Measurements from ENCODE around the gene TREM2. TPM values are rescaled to one million over a fixed set of nuclear protein-coding genes. Genes with fewer than 3 reads are reported as not detected.
A peak's percentile ranks its signal among the peaks of the same experiment; 100 is the strongest.

The TREM2 gene
- total and polyA plus RNA-seq, 2 of the 8 experiments (the other 6 are each of a cell fraction or from before 2014, with no cell fraction given), result 0.20 TPM; not detected in 1

DNA sequence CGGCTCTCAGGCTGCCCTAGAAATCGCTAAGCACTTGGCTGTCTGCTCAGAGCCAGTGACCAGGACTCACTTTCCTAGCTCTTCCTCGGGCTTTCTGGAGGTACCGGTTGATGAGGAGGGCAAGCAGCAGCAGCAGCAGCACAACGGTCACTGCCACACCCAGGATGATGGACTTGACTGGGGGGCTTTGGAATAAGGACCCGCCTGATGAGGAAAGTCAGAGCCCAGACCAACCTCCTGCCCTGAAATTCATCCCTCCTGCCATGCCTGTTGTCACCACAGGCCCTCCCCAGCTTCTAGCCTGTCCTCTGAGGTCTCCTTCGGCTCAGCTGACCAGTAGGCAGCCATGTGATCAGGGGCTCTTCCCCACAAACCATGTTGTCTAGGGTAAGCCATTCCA is 21.8 kb upstream of the TREM2 start:
- ChIA-PET CTCF (ENCODE audit: partially characterized antibody) (interaction anchor here (0.7 to 1.9 kb wide), 4 partner anchors 8 to 44 kb away, joined by 3 to 6 read pairs (median 4); partner anchors contain the start of gene TREML4), POLR2A (ENCODE audit: partially characterized antibody) (no interaction called here)
- FAIRE-seq (no peak), DNase-seq (ENCODE audit: low read depth in 1 of 2, low spot score in 2 of 2) (peak in 1 of 2 experiments; percentile 17)
- H3K23me2 ChIP-seq (ENCODE audit: low read depth, low read length), result no peaks in the 10 kb centered on the region; the same call in 1 of the 2 replicates
- no peak overlapping the region for H4K5ac ChIP-seq (ENCODE audit: insufficient read length, low read depth, low read length)
- H3K56ac ChIP-seq (replicated peaks; ENCODE audit: insufficient read length, low read depth, low read length), result no peak overlapping the region
- H2BK5ac ChIP-seq (ENCODE audit: low read depth, low read length), result no peak overlapping the region
- no peak overlapping the region for H3K23ac ChIP-seq (ENCODE audit: insufficient read length)
- no peak overlapping the region for H2AK5ac ChIP-seq (ENCODE audit: low read depth, low read length)
- no peak overlapping the region for H3K18ac ChIP-seq (ENCODE audit: extremely low read depth, low read length)
- no peak overlapping the region for H2BK120ac ChIP-seq (replicated peaks; ENCODE audit: low read depth, low read length)
- no peaks in the 10 kb centered on the region for H4K20me1 ChIP-seq (replicated peaks in 1 of 2; ENCODE audit: control insufficient read depth in 1 of 2, insufficient read depth in 2 of 2, low read length in 2 of 2)
- H4K91ac ChIP-seq (replicated peaks; ENCODE audit: insufficient read length, low read length), result no peak overlapping the region
- no peak overlapping the region for H3K14ac ChIP-seq (ENCODE audit: insufficient read length)
- H3K4me1 ChIP-seq (replicated peaks in 1 of 4; ENCODE audit: control insufficient read depth in 3 of 4, insufficient read depth in 4 of 4, low read length in 3 of 4), result peaks cover 0 to 4% (median 0%) of the 10 kb centered on the region in 4 experiments; a peak in 1 of 7 replicates
- H2BK15ac ChIP-seq (ENCODE audit: low read length), result no peak overlapping the region; the same call in 1 of the 2 replicates
- H3K79me2 ChIP-seq (ENCODE audit: control insufficient read depth in 1 of 2, insufficient read depth in 2 of 2, low read length in 2 of 2), result no peaks in the 10 kb centered on the region
- no peak overlapping the region for H2AFZ ChIP-seq (ENCODE audit: low read length)
- H3K9ac ChIP-seq (replicated peaks in 1 of 4; ENCODE audit: extremely low read depth in 1 of 4, low read depth in 3 of 4, low read length in 3 of 4), result no peak overlapping the region
- 92% methylated on average over 7 of the region's 7 CpGs; no CpG with 5 or more reads in 1 of the 2 experiments for WGBS, 2 experiments (ENCODE audit: extremely low coverage in 1 of 2, insufficient coverage in 1 of 2, insufficient read length in 1 of 2, insufficient replicate concordance in 2 of 2, low coverage in 1 of 2, low lambda C conversion rate in 2 of 2, missing lambda C conversion rate in 1 of 2)
- no peak overlapping the region for H3K4ac ChIP-seq (replicated peaks; ENCODE audit: insufficient read length, low read depth, low read length)
- H3K4me2 ChIP-seq (ENCODE audit: insufficient read depth in 1 of 2, low read depth in 2 of 2, low read length in 2 of 2), result no peak overlapping the region
- no peaks in the 10 kb centered on the region for H3K79me1 ChIP-seq (ENCODE audit: low read depth, low read length)
- no peak overlapping the region for H2BK20ac ChIP-seq (ENCODE audit: low read length)
- H4K8ac ChIP-seq (ENCODE audit: extremely low read depth, insufficient read depth, low read length), result no peak overlapping the region; the same call in 1 of the 2 replicates
- H3K27ac ChIP-seq (ENCODE audit: low read depth, low read length), result no peak overlapping the region
- no peaks in the 10 kb centered on the region for H3K36me3 ChIP-seq (ENCODE audit: control insufficient read depth in 2 of 4, insufficient read depth in 4 of 4, low read length in 3 of 4)
- H3K27me3 ChIP-seq (replicated peaks in 1 of 4; ENCODE audit: control insufficient read depth in 3 of 4, extremely low read depth in 1 of 4, insufficient read depth in 3 of 4, low read length in 3 of 4), result no peaks in the 10 kb centered on the region
- H3K9me3 ChIP-seq (ENCODE audit: insufficient read depth in 2 of 2, low read depth in 1 of 2, low read length in 1 of 2), result peaks cover 1 to 7% of the 10 kb centered on the region in 2 experiments; a peak in 3 of 4 replicates
- no peak overlapping the region for H2BK12ac ChIP-seq (ENCODE audit: low read depth, low read length)
- no peak overlapping the region for H3K4me3 ChIP-seq (ENCODE audit: extremely low read depth in 1 of 4, insufficient read depth in 2 of 4, low read depth in 3 of 4, low read length in 4 of 4)
- no peak for TF ChIP-seq GABPA (IDR thresholded peaks at IDR 0.05; ENCODE audit: borderline replicate concordance, insufficient read depth, low read length)
- TF ChIP-seq BACH1 (IDR thresholded peaks at IDR 0.05; ENCODE audit: low read length), result no peak
- TF ChIP-seq SRF (IDR thresholded peaks at IDR 0.05; ENCODE audit: low read depth, low read length), result no peak
- TF ChIP-seq SIN3A (conservative IDR thresholded peaks at IDR 0.05 in 1 of 2, IDR thresholded peaks at IDR 0.05 in 1 of 2; ENCODE audit: low read depth in 1 of 2, low read length in 2 of 2), result no peak
- TF ChIP-seq BCL11A (IDR thresholded peaks at IDR 0.05; ENCODE audit: low read depth in 2 of 2, low read length in 2 of 2), result no peak
- no peak for TF ChIP-seq RXRA (IDR thresholded peaks at IDR 0.05; ENCODE audit: insufficient read depth, low read depth, low read length)
- TF ChIP-seq KDM5A (IDR thresholded peaks at IDR 0.05; ENCODE audit: low read length), result no peak
- TF ChIP-seq TAF1 (IDR thresholded peaks at IDR 0.05; ENCODE audit: low read depth, low read length), result no peak
- TF ChIP-seq TAF7 (optimal IDR thresholded peaks at IDR 0.05; ENCODE audit: borderline replicate concordance, low read depth, low read length), result no peak
- TF ChIP-seq RAD21 (IDR thresholded peaks at IDR 0.05 in 1 of 2, conservative IDR thresholded peaks at IDR 0.05 in 1 of 2; ENCODE audit: low read depth in 2 of 2, low read length in 2 of 2), result no peak
- no peak for TF ChIP-seq MAFK (IDR thresholded peaks at IDR 0.05; ENCODE audit: low read depth, low read length)
